HUES48 (cell line): ENCODE measurements around the gene LARP1.
A peak's percentile ranks its signal among the peaks of the same experiment; 100 is the strongest.

ENCODE experiments used
- H3K27ac ChIP-seq: one replicate; pipeline ENCODE4 v1.7.0; 2013; ENCODE audit warnings: low read depth, low read length, inconsistent platforms
- H3K27me3 ChIP-seq: 2 replicates; pipeline ENCODE4 v1.6.1; 2013; ENCODE audit warnings: mild to moderate bottlenecking, low read length; ENCODE audit not compliant: control insufficient read depth, insufficient read depth
- H3K36me3 ChIP-seq: 2 replicates; pipeline ENCODE4 v1.6.1; 2013; ENCODE audit warnings: low read length; ENCODE audit not compliant: control insufficient read depth, insufficient read depth
- H3K4me1 ChIP-seq: 2 replicates; pipeline ENCODE4 v1.6.1; 2013; ENCODE audit warnings: mild to moderate bottlenecking, low read length; ENCODE audit not compliant: control insufficient read depth, insufficient read depth
- H3K4me3 ChIP-seq: 2 replicates; pipeline ENCODE4 v1.5.1; 2013; ENCODE audit warnings: mild to moderate bottlenecking, low read depth, low read length
- H3K9ac ChIP-seq: 2 replicates; pipeline ENCODE4 v1.6.1; 2013; ENCODE audit warnings: mild to moderate bottlenecking, low read depth, low read length, moderate library complexity
- H3K9me3 ChIP-seq: 2 replicates; pipeline ENCODE4 v1.6.1; 2013; ENCODE audit warnings: low read length; ENCODE audit not compliant: control insufficient read depth, insufficient read depth

Gene LARP1

GRCh38 chr5:154762261-154762660 lies 7.1 kb downstream of the LARP1 start:
- H3K27me3 ChIP-seq, result no peaks in the 10 kb centered on the region
- peaks cover 67% of the 10 kb centered on the region for H3K4me1 ChIP-seq
- H3K9ac ChIP-seq, result no peak overlapping the region
- no peaks in the 10 kb centered on the region for H3K9me3 ChIP-seq
- no peak overlapping the region for H3K4me3 ChIP-seq
- H3K27ac ChIP-seq, result no peak overlapping the region
- no peaks in the 10 kb centered on the region for H3K36me3 ChIP-seq

GRCh38 chr5:154762700-154763099 lies 7.5 kb downstream of the LARP1 start:
- no peak overlapping the region for H3K27ac ChIP-seq
- no peaks in the 10 kb centered on the region for H3K36me3 ChIP-seq
- no peak overlapping the region for H3K4me3 ChIP-seq
- H3K9ac ChIP-seq, result no peak overlapping the region
- no peaks in the 10 kb centered on the region for H3K9me3 ChIP-seq
- no peaks in the 10 kb centered on the region for H3K27me3 ChIP-seq
- H3K4me1 ChIP-seq, result peaks cover 70% of the 10 kb centered on the region

- no peak overlapping the region for H3K27ac ChIP-seq
- no peaks in the 10 kb centered on the region for H3K36me3 ChIP-seq
- no peaks in the 10 kb centered on the region for H3K9me3 ChIP-seq
- H3K9ac ChIP-seq, result no peak overlapping the region
- no peak overlapping the region for H3K4me3 ChIP-seq
- H3K27me3 ChIP-seq, result no peaks in the 10 kb centered on the region
- peaks cover 60% of the 10 kb centered on the region for H3K4me1 ChIP-seq
Measured at GRCh38 chr5:154764967-154765366, 9.8 kb downstream of the LARP1 start.

- no peaks in the 10 kb centered on the region for H3K27me3 ChIP-seq
- no peak overlapping the region for H3K9ac ChIP-seq
- H3K4me3 ChIP-seq, result no peak overlapping the region
- H3K27ac ChIP-seq, result no peak overlapping the region
- H3K36me3 ChIP-seq, result no peaks in the 10 kb centered on the region
- H3K4me1 ChIP-seq, result peaks cover 60% of the 10 kb centered on the region
- no peaks in the 10 kb centered on the region for H3K9me3 ChIP-seq
Measured at GRCh38 chr5:154765396-154765925, 10.3 kb downstream of the LARP1 start.

- H3K9ac ChIP-seq, result no peak overlapping the region
Measured at GRCh38 chr5:154766558-154767281, 11.5 kb downstream of the LARP1 start.

GRCh38 chr5:154767576-154767975 lies 12.4 kb downstream of the LARP1 start:
- H3K4me3 ChIP-seq, result no peak overlapping the region
- no peak overlapping the region for H3K27ac ChIP-seq
- H3K36me3 ChIP-seq, result 0 out of 2 replicates have a peak, but pooled peaks cover 4% of the 10 kb centered on the region
- no peak overlapping the region for H3K9ac ChIP-seq
- H3K4me1 ChIP-seq, result peaks cover 55% of the 10 kb centered on the region
- no peaks in the 10 kb centered on the region for H3K9me3 ChIP-seq
- no peaks in the 10 kb centered on the region for H3K27me3 ChIP-seq

More at GRCh38 chr5:154766558-154767281, 11.5 kb downstream of the LARP1 start:
- peaks cover 58% of the 10 kb centered on the region for H3K4me1 ChIP-seq
- no peaks in the 10 kb centered on the region for H3K27me3 ChIP-seq
- 0 out of 2 replicates have a peak, but pooled peaks cover 4% of the 10 kb centered on the region for H3K36me3 ChIP-seq
- no peak overlapping the region for H3K4me3 ChIP-seq
- H3K27ac ChIP-seq, result no peak overlapping the region
- H3K9me3 ChIP-seq, result no peaks in the 10 kb centered on the region

GRCh38 chr5:154768207-154768606 lies 13.0 kb downstream of the LARP1 start:
- H3K4me1 ChIP-seq, result peaks cover 56% of the 10 kb centered on the region

GRCh38 chr5:154770111-154770510 lies 14.9 kb downstream of the LARP1 start:
- no peak overlapping the region for H3K4me3 ChIP-seq
- peaks cover 71% of the 10 kb centered on the region for H3K4me1 ChIP-seq
- 0 out of 2 replicates have a peak, but pooled peaks cover 4% of the 10 kb centered on the region for H3K36me3 ChIP-seq
- no peak overlapping the region for H3K9ac ChIP-seq
- no peaks in the 10 kb centered on the region for H3K9me3 ChIP-seq
- no peak overlapping the region for H3K27ac ChIP-seq
- no peaks in the 10 kb centered on the region for H3K27me3 ChIP-seq

More at GRCh38 chr5:154768207-154768606, 13.0 kb downstream of the LARP1 start:
- Histone ChIP-seq H3K4me3 (no peak overlapping the region), H3K9ac (no peak overlapping the region), H3K27me3 (no peaks in the 10 kb centered on the region), H3K9me3 (no peaks in the 10 kb centered on the region), H3K36me3 (0 out of 2 replicates have a peak, but pooled peaks cover 4% of the 10 kb centered on the region), H3K27ac (no peak overlapping the region)

GRCh38 chr5:154771383-154771901 lies 16.3 kb downstream of the LARP1 start:
- Histone ChIP-seq H3K9me3 (no peaks in the 10 kb centered on the region), H3K36me3 (0 out of 2 replicates have a peak, but pooled peaks cover 4% of the 10 kb centered on the region), H3K27me3 (no peaks in the 10 kb centered on the region), H3K4me3 (no peak overlapping the region), H3K9ac (no peak overlapping the region), H3K27ac (peak overlapping the region; percentile 28), H3K4me1 (peaks cover 74% of the 10 kb centered on the region)

GRCh38 chr5:154773326-154773725 lies 18.1 kb downstream of the LARP1 start:
- Histone ChIP-seq H3K27ac (no peak overlapping the region), H3K36me3 (0 out of 2 replicates have a peak, but pooled peaks cover 4% of the 10 kb centered on the region), H3K27me3 (no peaks in the 10 kb centered on the region), H3K9ac (no peak overlapping the region), H3K4me1 (peaks cover 65% of the 10 kb centered on the region), H3K4me3 (no peak overlapping the region), H3K9me3 (no peaks in the 10 kb centered on the region)

GRCh38 chr5:154776167-154776566 lies 21.0 kb downstream of the LARP1 start:
- Histone ChIP-seq H3K4me3 (no peak overlapping the region), H3K9me3 (no peaks in the 10 kb centered on the region), H3K27ac (no peak overlapping the region), H3K36me3 (0 out of 2 replicates have a peak, but pooled peaks cover 2% of the 10 kb centered on the region), H3K9ac (no peak overlapping the region), H3K27me3 (no peaks in the 10 kb centered on the region), H3K4me1 (peaks cover 48% of the 10 kb centered on the region)
